Measurements from ENCODE around the gene WNK3. TPM values are rescaled to one million over a fixed set of nuclear protein-coding genes. Genes with fewer than 3 reads are reported as not detected.
A peak's percentile ranks its signal among the peaks of the same experiment; 100 is the strongest.
"Not testable (repeated sequence)": the region's sequence is repeated elsewhere in the genome, so short reads cannot be mapped to it uniquely, and the experiment has no call there.

WNK3 gene
- 2.4 TPM for total RNA-seq

GRCh38 chrX:54357414-54358377, at the start of gene WNK3:
WNK3 (minus strand) TSS chrX:54358046.
- DNase-seq (ENCODE audit: low spot score) (peak; percentile 85), ATAC-seq (peak; percentile 97)
- intact Hi-C loops (cut with DNase I), result no loop called here

DNA sequence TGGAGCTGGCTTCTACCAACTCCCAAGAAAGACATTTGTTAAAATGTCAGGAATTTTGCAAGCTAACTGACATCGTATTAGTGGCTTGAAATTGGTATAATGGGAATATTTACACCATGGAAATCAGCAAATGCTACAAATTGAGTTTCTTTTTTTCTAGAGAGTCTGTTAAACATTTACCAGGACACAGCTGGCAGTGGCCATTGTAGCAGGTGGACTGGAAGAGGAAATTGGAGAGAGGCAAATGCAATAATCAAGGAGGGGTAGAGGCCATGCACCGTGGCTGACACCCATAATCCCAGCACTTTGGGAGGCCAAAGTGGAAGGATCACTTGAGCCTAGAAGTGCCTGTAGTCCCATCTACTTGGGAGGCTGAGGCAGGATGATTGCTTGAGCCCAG, 49.4 kb upstream of the WNK3 start:
- intact Hi-C loops (cut with DNase I), result no loop called here
- DNase-seq (ENCODE audit: low spot score) (no peak), ATAC-seq (no peak)

DNA sequence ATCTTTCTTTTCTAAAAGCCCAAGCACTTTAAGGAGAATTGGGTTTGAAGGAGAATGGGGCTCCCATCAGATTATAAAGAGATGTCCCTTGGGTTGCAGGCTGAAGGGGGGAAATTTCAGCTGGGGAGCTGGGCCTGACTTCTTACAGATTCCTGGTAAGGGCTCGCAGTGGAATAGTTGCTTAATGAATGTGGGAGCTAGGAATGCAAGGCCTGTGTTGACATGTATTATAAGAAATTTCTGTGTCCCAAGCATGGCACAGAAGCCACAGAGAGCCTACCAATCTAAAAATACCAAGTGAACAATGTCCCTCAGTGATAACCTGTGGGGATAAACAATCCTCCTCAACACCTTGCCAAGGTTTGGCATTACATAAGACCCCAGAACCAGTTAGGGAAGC, 39.3 kb upstream of the WNK3 start:
- intact Hi-C loops (cut with DNase I), result no loop called here
- no peak for DNase-seq (ENCODE audit: low spot score)
- ATAC-seq, result no peak

GRCh38 chrX:54386314-54386713, 28.5 kb upstream of the WNK3 start:
- intact Hi-C loops (cut with DNase I), result no loop called here
- ATAC-seq, result no peak

DNA sequence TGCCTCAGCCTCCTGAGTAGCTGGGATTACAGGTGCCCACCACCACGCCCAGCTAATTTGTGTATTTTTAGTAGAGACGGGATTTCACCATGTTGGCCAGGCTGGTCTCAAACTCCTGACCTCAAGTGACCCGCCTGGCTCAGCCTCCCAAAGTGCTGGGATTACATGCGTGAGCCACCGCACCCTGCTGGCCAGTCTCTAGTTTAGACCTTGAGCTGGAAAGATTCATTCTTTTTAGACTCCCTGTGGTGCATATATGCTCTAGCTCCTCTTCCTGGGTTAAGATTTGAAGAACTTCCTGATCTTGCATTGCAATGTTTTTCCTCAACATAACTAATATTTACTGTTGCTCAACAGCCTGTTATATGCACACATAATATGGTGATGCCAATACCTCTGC, 26.8 kb upstream of the WNK3 start:
- DNase-seq (ENCODE audit: low spot score); intact Hi-C loops (cut with DNase I); ATAC-seq: not testable (repeated sequence)

More at GRCh38 chrX:54386314-54386713, 28.5 kb upstream of the WNK3 start:
- DNase-seq (ENCODE audit: low spot score), result no peak

DNA sequence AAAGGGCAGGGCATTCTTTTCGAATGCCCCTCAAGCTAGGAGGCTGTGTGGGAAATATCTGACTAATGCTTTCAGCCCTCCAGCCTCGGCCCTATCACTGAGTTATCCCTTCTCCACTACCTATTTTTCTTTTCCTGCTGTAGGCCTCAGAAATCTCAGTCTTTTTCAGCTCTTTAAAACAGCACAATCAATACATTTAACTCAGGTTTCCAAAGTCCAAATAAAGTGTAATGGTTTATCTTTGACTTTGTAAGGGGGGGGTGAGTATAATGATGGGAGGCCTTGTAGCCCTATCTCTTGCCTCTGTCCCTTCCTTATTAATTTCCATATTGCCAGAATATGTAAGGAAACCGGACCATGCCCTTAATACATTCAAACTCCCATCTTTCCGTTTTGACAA, 1.6 kb upstream of the WNK3 start:
- no peak for ATAC-seq
- no peak for DNase-seq (ENCODE audit: low spot score)
- intact Hi-C loops (cut with DNase I), result no loop called here

GRCh38 chrX:54358424-54359211, 772 bp upstream of the WNK3 start:
- intact Hi-C loops (cut with DNase I), result no loop called here
- ATAC-seq (peak; percentile 81), DNase-seq (ENCODE audit: low spot score) (peak; percentile 73)

- intact Hi-C loops (cut with DNase I), result no loop called here
- ATAC-seq (no peak), DNase-seq (ENCODE audit: low spot score) (no peak)
Observed at GRCh38 chrX:54352677-54353076, 5.2 kb downstream of the WNK3 start.

GRCh38 chrX:54337383-54337782, 20.5 kb downstream of the WNK3 start:
- intact Hi-C loops (cut with DNase I); ATAC-seq; DNase-seq (ENCODE audit: low spot score): not testable (repeated sequence)

- ATAC-seq, result no peak
- intact Hi-C loops (cut with DNase I), result no loop called here
- DNase-seq (ENCODE audit: low spot score), result no peak
Observed at GRCh38 chrX:54325077-54325476, 32.8 kb downstream of the WNK3 start.

DNA sequence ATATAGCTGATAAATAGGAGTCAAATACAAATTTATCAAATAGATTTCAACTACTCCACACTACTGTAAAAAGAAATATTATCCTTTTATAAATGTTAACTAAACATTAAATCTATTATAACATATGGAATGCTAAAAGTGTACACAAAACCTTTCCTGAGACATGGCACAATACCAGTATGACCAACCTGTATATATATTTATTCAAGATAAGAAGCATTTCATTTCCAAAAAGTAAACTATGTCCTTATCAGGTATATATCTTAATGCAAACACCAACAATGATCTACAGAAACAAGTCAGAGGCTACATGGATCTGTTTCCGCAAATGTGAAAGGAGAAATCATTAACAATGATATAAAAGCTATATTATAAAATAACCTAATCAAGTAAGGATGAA, 37.8 kb downstream of the WNK3 start:
- DNase-seq (ENCODE audit: low spot score), result no peak
- no peak for ATAC-seq
- intact Hi-C loops (cut with DNase I), result no loop called here

- no peak for ATAC-seq
- no peak for DNase-seq (ENCODE audit: low spot score)
- intact Hi-C loops (cut with DNase I), result no loop called here
Observed at GRCh38 chrX:54306379-54306778, 51.5 kb downstream of the WNK3 start.

- intact Hi-C loops (cut with DNase I), result no loop called here
- no peak for ATAC-seq
Observed at GRCh38 chrX:54301516-54301915, 56.3 kb downstream of the WNK3 start.

GRCh38 chrX:54294306-54294705, 63.5 kb downstream of the WNK3 start:
- no peak for ATAC-seq
- no peak for DNase-seq (ENCODE audit: low spot score)
- intact Hi-C loops (cut with DNase I), result no loop called here

More at GRCh38 chrX:54301516-54301915, 56.3 kb downstream of the WNK3 start:
- DNase-seq (ENCODE audit: low spot score), result no peak

DNA sequence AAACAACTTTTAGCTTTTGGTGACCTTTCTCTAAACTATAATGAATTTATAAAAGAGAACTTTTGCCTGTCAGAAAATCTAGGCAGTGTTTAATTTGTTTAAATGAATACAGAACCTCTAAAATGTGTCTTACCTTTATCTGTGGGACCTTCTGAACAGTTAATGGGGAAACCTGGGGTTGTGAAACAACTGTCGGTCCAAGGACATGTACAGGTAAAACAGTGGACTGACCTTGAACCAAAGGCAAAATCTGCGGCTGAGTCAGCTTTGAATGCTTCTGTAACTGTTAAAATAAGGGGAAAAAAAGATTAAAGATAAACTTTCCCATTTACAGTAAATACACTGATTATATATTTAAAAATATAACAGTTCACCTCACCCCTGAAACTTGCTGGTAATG, 65.1 kb downstream of the WNK3 start:
- ATAC-seq, result no peak
- no peak for DNase-seq (ENCODE audit: low spot score)

DNA sequence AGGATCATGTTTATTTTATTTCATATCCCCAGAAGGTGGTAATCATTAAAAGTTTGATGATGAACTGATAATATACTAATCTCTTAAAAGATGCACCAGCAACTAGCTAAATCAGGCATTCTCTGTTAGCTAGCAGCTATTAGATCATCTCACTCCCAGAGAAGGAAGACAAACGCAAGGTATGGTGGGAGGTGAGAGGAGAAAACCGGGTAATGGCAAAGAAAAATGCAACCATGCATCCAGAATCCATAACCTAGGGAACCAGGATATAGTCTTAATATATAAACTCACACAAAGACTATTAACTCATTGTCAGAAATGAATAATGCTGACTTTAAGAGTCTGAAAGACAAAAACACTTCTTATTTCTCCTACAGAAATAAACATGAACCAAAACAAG, 66.1 kb downstream of the WNK3 start:
- ATAC-seq (no peak), DNase-seq (ENCODE audit: low spot score) (no peak)
- intact Hi-C loops (cut with DNase I), result no loop called here

More for the DNA sequence above, 65.1 kb downstream of the WNK3 start:
- intact Hi-C loops (cut with DNase I), result no loop called here

DNA sequence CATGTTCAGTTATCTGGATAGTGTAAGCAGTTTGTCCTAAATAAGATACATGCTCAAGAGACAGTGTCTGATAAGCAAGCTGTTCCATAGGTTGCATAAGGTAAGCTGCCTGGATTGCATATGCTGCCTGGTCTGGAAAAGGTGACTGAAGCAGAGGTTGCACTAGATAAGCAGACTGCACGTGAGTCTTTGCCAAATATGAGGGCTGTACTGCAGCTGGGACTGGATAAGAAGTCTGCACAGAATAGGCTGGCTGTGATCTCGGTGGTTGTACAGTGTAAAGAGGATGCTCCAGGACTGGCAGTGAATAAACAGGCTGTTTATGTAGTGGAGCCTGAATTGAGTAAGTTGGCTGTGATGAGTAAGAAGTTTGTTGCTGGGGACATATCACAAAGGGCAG, 68.9 kb downstream of the WNK3 start:
- intact Hi-C loops (cut with DNase I), result no loop called here
- ATAC-seq (no peak), DNase-seq (ENCODE audit: low spot score) (no peak)

GRCh38 chrX:54288277-54288676, 69.6 kb downstream of the WNK3 start:
- no peak for DNase-seq (ENCODE audit: low spot score)
- no peak for ATAC-seq
- intact Hi-C loops (cut with DNase I), result no loop called here

DNA sequence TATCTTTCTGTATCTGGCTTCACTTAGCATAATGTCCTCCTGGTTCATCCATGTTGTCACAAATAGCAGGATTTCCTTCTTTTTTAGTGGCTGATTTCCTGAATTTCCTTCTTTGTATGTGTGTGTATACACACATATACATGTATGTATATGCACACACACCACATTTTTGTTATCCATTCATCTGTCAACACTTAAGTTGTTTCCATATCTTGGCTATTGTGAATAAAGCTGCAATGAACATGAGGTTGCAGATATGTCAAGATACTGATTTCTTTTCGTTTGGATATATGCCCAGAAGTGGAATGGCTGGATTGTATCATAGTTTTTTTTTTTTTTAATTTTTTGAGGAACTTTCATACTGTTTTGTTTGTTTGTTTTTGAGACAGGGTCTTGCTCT, 76.2 kb downstream of the WNK3 start:
- no peak for DNase-seq (ENCODE audit: low spot score)
- ATAC-seq, result no peak
- intact Hi-C loops (cut with DNase I), result no loop called here

- intact Hi-C loops (cut with DNase I), result no loop called here
- ATAC-seq (no peak), DNase-seq (ENCODE audit: low spot score) (no peak)
Observed at GRCh38 chrX:54280466-54280865, 77.4 kb downstream of the WNK3 start.

Data from sciatic nerve (tissue), 2 donors.